NCI-H2227 (cell line): ENCODE data around the gene SRSF8.
"Not testable (repeated sequence)": the region's sequence is repeated elsewhere in the genome, so short reads cannot be mapped to it uniquely, and the experiment has no call there.

ENCODE experiments used
- DNase-seq: peaks from one replicate; lab custom pipeline; 2025; ENCODE audit not compliant: unreplicated experiment; lab: John Stamatoyannopoulos, UW

Gene SRSF8

DNA sequence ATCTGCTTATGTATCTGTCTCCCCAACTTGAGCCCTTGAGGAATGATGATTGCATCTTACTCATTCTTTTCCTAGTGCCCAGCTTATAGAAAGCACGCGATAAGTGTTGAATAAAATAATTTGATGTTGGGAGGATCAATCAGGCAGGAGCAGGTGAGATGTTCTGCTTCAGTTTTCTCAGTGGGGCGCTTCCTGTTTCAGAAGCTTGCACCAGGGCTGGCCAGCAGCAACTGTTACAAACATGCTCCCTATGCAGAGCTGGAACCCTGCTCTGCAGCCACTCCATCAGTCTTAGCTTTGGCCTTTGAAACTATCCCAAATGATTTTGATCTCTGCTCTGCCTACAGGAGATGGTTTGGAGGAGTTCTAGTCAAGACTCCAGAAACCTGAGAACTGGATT is 26.8 kb downstream of the SRSF8 start:
- no peak for DNase-seq

DNA sequence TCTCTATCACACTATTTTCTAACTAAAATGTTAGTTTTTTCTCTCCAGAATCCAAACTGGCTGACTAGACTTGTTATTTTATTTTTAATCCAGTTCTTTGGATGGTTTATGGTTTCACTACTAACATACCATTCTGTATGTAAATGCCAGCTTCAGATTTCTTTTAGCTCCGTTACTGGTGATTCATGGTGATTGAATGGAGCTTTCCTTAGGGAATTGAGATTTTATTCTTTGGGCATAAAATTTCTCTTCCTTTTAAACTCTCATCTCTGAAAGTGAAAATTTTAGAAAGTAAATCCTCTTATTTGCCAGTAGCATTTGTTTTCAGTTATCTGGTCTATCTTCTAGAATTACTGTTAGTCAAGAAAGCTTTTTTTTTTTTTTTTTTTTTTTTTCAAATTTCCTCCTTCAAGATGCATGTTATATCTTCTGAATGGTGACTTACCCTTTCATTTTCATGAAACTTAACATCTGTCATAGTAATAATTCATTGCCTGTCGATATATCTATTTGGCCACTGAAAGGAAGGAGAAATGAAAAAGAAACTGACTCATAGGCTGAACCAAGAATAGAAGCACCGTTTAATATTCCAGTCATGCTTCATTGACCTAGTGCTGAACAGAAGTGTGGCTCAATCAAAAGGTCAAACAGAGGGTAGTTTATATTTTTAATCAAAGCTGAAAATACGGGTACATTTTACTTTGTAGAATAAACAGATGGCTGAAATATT is 29.3 kb downstream of the SRSF8 start:
- DNase-seq = no peak

GRCh38 chr11:95097209-95097608 is 30.5 kb downstream of the SRSF8 start:
- no peak for DNase-seq

GRCh38 chr11:95098826-95099225 is 32.1 kb downstream of the SRSF8 start:
- DNase-seq = no peak

GRCh38 chr11:95100191-95100648 is 33.5 kb downstream of the SRSF8 start:
- no peak for DNase-seq

DNA sequence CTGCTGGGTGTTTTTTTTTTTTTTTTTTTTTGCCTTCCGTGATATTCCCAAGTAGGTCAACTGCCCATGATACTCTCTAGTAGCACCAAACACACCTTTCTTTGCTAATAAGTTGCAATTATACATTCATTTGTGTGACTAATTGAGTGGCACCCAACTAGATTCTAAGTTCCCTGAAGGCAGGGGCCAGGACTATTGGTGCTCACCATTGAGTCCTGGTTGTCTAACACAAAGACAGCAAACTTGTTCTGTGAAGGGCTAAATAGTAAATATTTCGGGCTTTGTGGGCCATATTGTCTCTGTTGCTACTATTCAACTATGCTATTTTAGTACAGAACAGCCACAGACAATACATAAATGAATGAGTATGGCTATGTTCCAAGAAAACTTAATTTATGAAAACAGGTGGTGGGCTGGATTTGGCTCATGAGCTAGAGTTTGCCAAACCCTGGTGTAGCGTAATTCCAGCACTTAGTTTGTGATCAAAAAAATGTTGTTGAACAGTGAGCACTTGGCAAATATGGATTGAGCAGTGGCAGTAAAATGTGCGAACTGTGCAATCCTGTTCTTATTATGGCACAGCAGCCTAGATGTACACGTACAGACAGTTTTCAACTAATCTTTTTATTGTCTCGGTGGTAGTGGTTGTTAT is 34.3 kb downstream of the SRSF8 start:
- no peak for DNase-seq

- no peak for DNase-seq
These were observed 35.2 kb downstream of the SRSF8 start for GRCh38 chr11:95101935-95102334.

DNA sequence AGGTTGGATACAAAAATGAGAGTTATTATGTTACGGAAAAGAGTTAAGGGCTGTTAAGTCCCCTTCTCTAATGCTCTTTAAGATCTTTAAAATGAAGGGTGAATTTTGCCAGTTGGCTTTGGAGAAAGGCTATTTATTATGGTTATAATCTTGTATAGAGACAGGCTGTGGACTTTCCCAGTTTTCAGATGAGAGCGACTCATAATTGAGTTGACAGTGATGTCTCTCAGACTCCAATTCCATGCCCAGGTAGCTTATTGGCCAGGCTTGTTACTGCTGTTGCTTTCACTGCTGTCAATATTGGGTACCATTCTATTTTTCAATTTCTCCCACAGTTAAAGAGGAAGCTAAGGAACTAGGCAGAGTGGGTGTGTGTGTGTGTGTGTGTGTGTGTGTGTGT is 36.0 kb downstream of the SRSF8 start:
- DNase-seq = no peak

DNA sequence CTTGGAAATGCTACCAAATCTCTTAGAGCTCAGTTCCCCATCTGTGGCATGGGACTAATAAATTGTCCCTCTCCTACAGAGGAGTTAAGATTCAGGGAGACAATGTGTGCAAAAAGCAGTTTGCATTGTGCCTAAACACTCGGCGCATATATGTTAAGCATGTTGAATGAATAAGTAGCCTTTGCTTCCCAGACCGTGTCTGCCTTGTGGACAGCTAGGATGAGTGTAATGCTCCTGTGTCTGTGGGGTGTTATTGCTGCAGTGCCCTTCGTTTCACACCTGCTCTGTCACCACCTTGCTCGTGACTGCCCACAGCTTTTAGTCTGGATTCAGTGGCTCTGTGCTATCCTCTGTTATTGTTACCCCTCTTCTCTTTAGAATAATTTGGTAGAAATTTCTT is 37.0 kb downstream of the SRSF8 start:
- no peak for DNase-seq

- DNase-seq = no peak
These were observed 37.6 kb downstream of the SRSF8 start for GRCh38 chr11:95104121-95104830.

DNA sequence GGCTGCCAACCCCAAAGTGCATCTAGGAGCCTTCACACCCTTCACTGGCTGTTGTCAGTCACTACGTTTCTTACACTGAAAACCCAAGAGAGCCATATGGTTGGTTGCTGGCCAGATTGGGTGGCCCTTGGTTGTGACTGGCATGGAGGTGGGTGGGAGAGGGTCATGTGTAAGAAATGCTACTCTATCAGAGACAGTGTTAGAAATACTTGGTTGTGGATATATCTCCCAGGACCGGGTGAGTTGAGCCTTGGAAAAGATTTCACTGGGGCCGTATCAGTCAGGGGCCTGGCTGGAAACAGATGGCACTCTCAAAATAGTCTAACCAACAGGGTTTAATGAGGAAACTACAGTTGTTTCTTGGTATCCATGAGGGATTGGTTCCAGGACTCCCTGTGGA is 38.1 kb downstream of the SRSF8 start:
- no peak for DNase-seq

DNA sequence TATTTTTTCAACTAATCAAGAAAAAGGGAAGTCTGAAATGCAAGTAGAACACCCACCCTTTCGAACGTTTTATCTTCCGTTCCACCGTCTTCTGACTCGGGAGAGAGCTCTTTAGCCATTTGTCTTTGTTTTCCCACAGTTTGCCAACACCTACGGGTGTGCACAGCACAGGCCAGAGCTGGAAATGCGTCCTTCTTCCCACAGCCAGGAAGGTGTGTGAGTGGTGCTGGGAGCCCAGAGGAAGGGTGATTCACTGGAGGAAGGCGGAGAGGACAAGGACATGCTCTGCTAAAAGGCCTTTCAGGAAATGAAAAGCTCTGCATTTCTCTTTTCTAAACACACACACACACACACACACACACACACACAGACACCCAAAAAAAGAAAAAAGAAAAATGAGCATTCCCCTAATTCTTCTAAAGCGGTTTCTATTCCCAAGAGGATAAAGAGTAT is 41.5 kb downstream of the SRSF8 start:
- DNase-seq = no peak

- peak; percentile 21 for DNase-seq
These were observed 42.2 kb downstream of the SRSF8 start for GRCh38 chr11:95108671-95109551.

DNA sequence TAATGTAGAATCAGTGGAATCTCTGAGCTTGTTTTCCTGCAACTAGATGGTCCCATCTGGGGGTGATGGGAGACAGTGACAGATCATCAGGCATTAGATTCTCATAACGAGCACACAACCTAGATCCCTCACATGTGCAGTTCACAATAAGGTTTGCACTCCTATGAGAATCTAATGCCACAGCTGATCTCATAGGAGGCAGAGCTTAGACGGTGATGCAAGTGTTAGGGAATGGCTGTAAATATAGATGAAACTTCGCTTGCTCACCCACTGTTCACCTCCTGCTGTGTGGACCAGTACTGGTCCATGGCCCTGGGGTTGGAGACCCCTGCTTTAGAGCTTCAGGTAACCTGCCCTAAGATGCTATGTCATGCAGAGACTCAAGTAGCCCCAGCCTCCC is 44.8 kb downstream of the SRSF8 start:
- not testable (repeated sequence) for DNase-seq

- no peak for DNase-seq
These were observed 45.3 kb downstream of the SRSF8 start for GRCh38 chr11:95111923-95112540.

GRCh38 chr11:95115597-95115996 is 48.9 kb downstream of the SRSF8 start:
- no peak for DNase-seq

GRCh38 chr11:95119361-95120060 is 52.8 kb downstream of the SRSF8 start:
- no peak for DNase-seq
